IMR-90 (cell line): ENCODE measurements around the gene PPP2R5A. TPM values are rescaled to one million over a fixed set of nuclear protein-coding genes. Genes with fewer than 3 reads are reported as not detected.

Experiments used
- ATAC-seq: fragments of 200-7000 bp; cut with Tn5 transposase; 2 replicates; pipeline ENCODE4 v1.9.1; 2020; ENCODE audit warnings: low read depth, mild to moderate bottlenecking, moderate library complexity
- BruUV-seq: library from RNA; stranded (reverse); fragments of 400-500 nt; replicated peaks from 2 replicates; lab custom pipeline; 2021; lab: Mats Ljungman, UMichigan
- CTCF ChIA-PET: fragments of 300-600 bp; formaldehyde crosslinking; extraction: SDS; loops from one replicate; lab custom pipeline; 2021; ENCODE audit warnings: antibody characterized with exemption; lab: Yijun Ruan, JAX
- POLR2A ChIA-PET: fragments of 300-600 bp; sonication (Branson Sonifier 250); formaldehyde crosslinking; loops from one replicate; lab custom pipeline; 2022; ENCODE audit warnings: antibody characterized with exemption; ENCODE audit not compliant: unreplicated experiment; lab: Charles Lee
- DNase-seq: peaks from one replicate; pipeline ENCODE4 v3.0.0; 2013
- H2AFZ ChIP-seq: replicated peaks from 2 replicates; pipeline ENCODE3; 2013; ENCODE audit warnings: low read length, mild to moderate bottlenecking; ENCODE audit not compliant: poor library complexity
- H2AK5ac ChIP-seq: 2 replicates; pipeline ENCODE4 v1.6.1; 2013; ENCODE audit warnings: low read depth, low read length, inconsistent platforms
- H2AK9ac ChIP-seq: replicated peaks from 2 replicates; pipeline ENCODE3; 2013; ENCODE audit warnings: mild to moderate bottlenecking, low read depth, low read length, moderate library complexity; ENCODE audit not compliant: poor library complexity
- H2BK120ac ChIP-seq: 2 replicates; pipeline ENCODE4 v1.6.1; 2013; ENCODE audit warnings: low read depth, low read length, inconsistent platforms
- H2BK15ac ChIP-seq: 3 replicates; pipeline ENCODE4 v1.6.1; 2013; ENCODE audit warnings: low read depth, low read length, inconsistent platforms
- H2BK20ac ChIP-seq: 2 replicates; pipeline ENCODE4 v1.6.1; 2013; ENCODE audit warnings: low read depth, mild to moderate bottlenecking, inconsistent platforms, low read length, moderate library complexity
- H2BK5ac ChIP-seq: 2 replicates; pipeline ENCODE4 v1.6.1; 2013; ENCODE audit warnings: mild to moderate bottlenecking, low read depth, low read length, inconsistent platforms; ENCODE audit not compliant: poor library complexity, severe bottlenecking
- H3K14ac ChIP-seq: replicated peaks from 2 replicates; pipeline ENCODE4 v1.6.1; 2013; ENCODE audit warnings: low read depth, low read length, inconsistent platforms
- H3K18ac ChIP-seq: 2 replicates; pipeline ENCODE4 v1.6.1; 2013; ENCODE audit warnings: low read depth, low read length, control low read depth
- H3K23ac ChIP-seq: 2 replicates; pipeline ENCODE4 v1.6.1; 2013; ENCODE audit warnings: low read depth, low read length, inconsistent platforms
- H3K27ac ChIP-seq: 2 replicates; pipeline ENCODE4 v1.5.1; 2013; ENCODE audit warnings: mild to moderate bottlenecking, control low read depth, low read length; ENCODE audit not compliant: insufficient read depth
- H3K27me3 ChIP-seq: 2 replicates; pipeline ENCODE4 v1.6.1; 2013; ENCODE audit warnings: low read length; ENCODE audit not compliant: control insufficient read depth, insufficient read depth
- H3K36me3 ChIP-seq: 2 replicates; pipeline ENCODE4 v1.6.1; 2013; ENCODE audit warnings: low read length, mixed read lengths; ENCODE audit not compliant: control insufficient read depth, insufficient read depth
- H3K4ac ChIP-seq: 2 replicates; pipeline ENCODE4 v1.6.1; 2013; ENCODE audit warnings: low read depth, low read length, inconsistent platforms
- H3K4me1 ChIP-seq: 2 replicates; pipeline ENCODE4 v1.6.1; 2013; ENCODE audit warnings: low read length, mixed read lengths; ENCODE audit not compliant: control insufficient read depth, insufficient read depth
- H3K4me2 ChIP-seq: 2 replicates; pipeline ENCODE4 v1.6.1; 2013; ENCODE audit warnings: low read depth, mild to moderate bottlenecking, control low read depth, low read length, moderate library complexity
- H3K4me3 ChIP-seq: 2 replicates; pipeline ENCODE4 v1.5.1; 2013; ENCODE audit warnings: low read depth, mild to moderate bottlenecking, control low read depth, low read length, moderate library complexity; ENCODE audit not compliant: insufficient read depth
- H3K56ac ChIP-seq: 2 replicates; pipeline ENCODE4 v1.6.1; 2013; ENCODE audit warnings: low read length, inconsistent platforms; ENCODE audit not compliant: insufficient read depth; ENCODE audit errors: extremely low read depth
- H3K79me1 ChIP-seq, 2 experiments: 2 replicates each; pipeline ENCODE4 v1.6.1; 2013; ENCODE audit warnings: low read length in 2 of 2, inconsistent platforms in 1 of 2, low read depth in 1 of 2
- H3K9ac ChIP-seq: 2 replicates; pipeline ENCODE4 v1.6.1; 2013; ENCODE audit warnings: low read depth, low read length, control low read depth
- H3K9me1 ChIP-seq: 2 replicates; pipeline ENCODE4 v1.6.1; 2013; ENCODE audit warnings: low read length, inconsistent platforms; ENCODE audit not compliant: insufficient read depth
- H3K9me3 ChIP-seq: 2 replicates; pipeline ENCODE4 v1.6.1; 2013; ENCODE audit warnings: low read length; ENCODE audit not compliant: control insufficient read depth, insufficient read depth
- H4K20me1 ChIP-seq: 2 replicates; pipeline ENCODE4 v1.6.1; 2013; ENCODE audit warnings: low read length, inconsistent platforms; ENCODE audit not compliant: insufficient read depth
- H4K5ac ChIP-seq: 2 replicates; pipeline ENCODE4 v1.6.1; 2013; ENCODE audit warnings: mild to moderate bottlenecking, low read depth, low read length, control low read depth
- H4K8ac ChIP-seq, 2 experiments: 2 replicates each; pipeline ENCODE4 v1.6.1; 2013; ENCODE audit warnings: low read depth in 2 of 2, low read length in 2 of 2, control low read depth in 1 of 2, inconsistent platforms in 1 of 2
- H4K91ac ChIP-seq: 2 replicates; pipeline ENCODE4 v1.6.1; 2013; ENCODE audit warnings: low read depth, low read length, inconsistent platforms; ENCODE audit not compliant: insufficient read depth
- CTCF ChIP-seq: conservative IDR thresholded peaks from 2 replicates; pipeline ENCODE4 v1.5.1; 2012; ENCODE audit warnings: mild to moderate bottlenecking, low read depth, low read length, improper control_type of control experiment
- FOS ChIP-seq: fragments of 150-350 bp; IDR thresholded peaks from 2 replicates; pipeline ENCODE4 v1.6.1; 2016; ENCODE audit warnings: low read depth, low read length
- NFE2L2 ChIP-seq: fragments of 150-350 bp; IDR thresholded peaks from 2 replicates; pipeline ENCODE4 v1.6.1; 2016; ENCODE audit warnings: low read depth, mild to moderate bottlenecking, low read length
- RAD21 ChIP-seq: IDR thresholded peaks from 2 replicates; pipeline ENCODE4 v1.6.1; 2012; ENCODE audit warnings: low read length, improper control_type of control experiment
- SMC3 ChIP-seq: fragments of 150-350 bp; IDR thresholded peaks from 2 replicates; pipeline ENCODE4 v1.6.1; 2016; ENCODE audit warnings: low read depth, mild to moderate bottlenecking, antibody characterized with exemption, low read length, moderate library complexity
- USF2 ChIP-seq: fragments of 150-350 bp; IDR thresholded peaks from 2 replicates; pipeline ENCODE4 v1.6.1; 2017; ENCODE audit warnings: mild to moderate bottlenecking, antibody characterized with exemption, low read length, low read depth
- WGBS, 2 experiments: methylation state at CpG; one replicate each; pipeline versions ENCODE4 v1.1.5 to v1.1.7; 2013; ENCODE audit warnings: missing lambda C conversion rate in 2 of 2; ENCODE audit not compliant: insufficient read length in 1 of 2; ENCODE audit errors: extremely low coverage in 2 of 2; 5-methylcytosine and 5-hydroxymethylcytosine counted together
- dilution Hi-C: fragments of 300-500 bp; cut with HindIII; formaldehyde crosslinking; loops from one replicate; pipeline ENCODE4 v1.14.3; 2018; ENCODE audit warnings: low sequenced_read_pairs; ENCODE audit not compliant: unreplicated experiment
- in situ Hi-C: fragments of 300-500 bp; cut with MboI; formaldehyde crosslinking; loops from 3 replicates; pipeline ENCODE4 v1.14.3; 2019; ENCODE audit warnings: low sequenced_read_pairs, inconsistent platforms, mixed read lengths
- intact Hi-C: fragments of 100-400 bp; cut with micrococcal nuclease; formaldehyde crosslinking; loops from 2 replicates; pipeline ENCODE4 v1.10.0; 2022
- polyA plus RNA-seq, 3 experiments: library from polyadenylated mRNA; depleted of rRNA; stranded (reverse); fragments of >200 nt; gene quantifications; 2 replicates each; pipeline ENCODE4 v1.2.3, GENCODE V29; 2012; ENCODE audit warnings: low replicate concordance in 1 of 3
- total RNA-seq: library from RNA; depleted of rRNA; stranded (reverse); fragments of >200 nt; gene quantifications from 2 replicates; pipeline ENCODE4 v1.2.3, GENCODE V29; 2012

PPP2R5A gene
- total and polyA plus RNA-seq, 2 of the 4 experiments (the other 2 are of a cell fraction) = 8.4 to 12.6 TPM

- no peak overlapping the region for H3K9ac ChIP-seq
- H4K20me1 ChIP-seq = no peaks in the 10 kb centered on the region
- no peak overlapping the region for H3K18ac ChIP-seq
- H4K5ac ChIP-seq = no peak overlapping the region
- no peak overlapping the region for H2AK9ac ChIP-seq
- no peaks in the 10 kb centered on the region for H3K9me3 ChIP-seq
- H3K56ac ChIP-seq = no peak overlapping the region
- H3K9me1 ChIP-seq = no peaks in the 10 kb centered on the region
- DNase-seq = no peak
- 100% methylated on average over 1 of the region's 2 CpGs; no CpG with 5 or more reads in 1 of the 2 experiments for WGBS, 2 experiments
- H3K14ac ChIP-seq = no peak overlapping the region
- no peak overlapping the region for H2AK5ac ChIP-seq
- H3K36me3 ChIP-seq = no peaks in the 10 kb centered on the region
- no peak overlapping the region for H2AFZ ChIP-seq
- no peak overlapping the region for H3K4me3 ChIP-seq
- H2BK15ac ChIP-seq = no peak overlapping the region
- H3K27ac ChIP-seq = no peak overlapping the region
- intact Hi-C loops = loop anchor here (5.0 kb wide), 1 partner anchor 34 kb away; no protein-coding TSS in a partner anchor
- no peak overlapping the region for H2BK120ac ChIP-seq
- no peak overlapping the region for H3K4me2 ChIP-seq
- no peaks in the 10 kb centered on the region; the same call in 1 of the 2 replicates for H3K4me1 ChIP-seq
- CTCF ChIA-PET = no interaction called here
- no peak for ATAC-seq
- H3K79me1 ChIP-seq = no peaks in the 10 kb centered on the region
- no peak overlapping the region for H3K4ac ChIP-seq
- no peak overlapping the region for H2BK20ac ChIP-seq
- no peak overlapping the region for H4K91ac ChIP-seq
- H3K23ac ChIP-seq = no peak overlapping the region
- dilution Hi-C loops = no loop called here
- no peaks in the 10 kb centered on the region for H3K27me3 ChIP-seq
- TF ChIP-seq RAD21 (no peak), CTCF (no peak), SMC3 (no peak), FOS (no peak), NFE2L2 (no peak), USF2 (no peak)
- POLR2A ChIA-PET = no interaction called here
- no peak overlapping the region for H2BK5ac ChIP-seq
- BruUV-seq = no TSS peak
- H4K8ac ChIP-seq = no peak overlapping the region
- in situ Hi-C loops = no loop called here
Observed at GRCh38 chr1:212261361-212261929, 23.8 kb upstream of the PPP2R5A start.
